Caco-2 (cell line): ENCODE data around the gene UBA6. TPM values are rescaled to one million over a fixed set of nuclear protein-coding genes. Genes with fewer than 3 reads are reported as not detected.

Experiments
- BruUV-seq: library from RNA; stranded (reverse); fragments of 400-500 nt; replicated peaks from 2 replicates; lab custom pipeline; 2021; lab: Mats Ljungman, UMichigan
- CTCF ChIA-PET: fragments of 300-600 bp; sonication (Branson Sonifier 250); formaldehyde crosslinking; loops from one replicate; lab custom pipeline; 2022; ENCODE audit warnings: antibody characterized with exemption; lab: Charles Lee
- POLR2A ChIA-PET: fragments of 300-600 bp; sonication (Branson Sonifier 250); formaldehyde crosslinking; loops from one replicate; lab custom pipeline; 2022; ENCODE audit warnings: antibody characterized with exemption; lab: Charles Lee
- DNase-seq, 2 experiments: peaks; one replicate each; pipeline versions ENCODE4 v3.0.0 to v3.0.0-alpha.2; 2020 to 2022
- H3K27me3 ChIP-seq: replicated peaks from 2 replicates; pipeline ENCODE4 v1.6.0; 2011; ENCODE audit warnings: low read length; ENCODE audit not compliant: control insufficient read depth, insufficient read depth
- H3K36me3 ChIP-seq: 2 replicates; pipeline ENCODE4 v1.5.1; 2011; ENCODE audit warnings: low read length; ENCODE audit not compliant: control insufficient read depth, insufficient read depth
- H3K4me1 ChIP-seq: fragments of 250-450 bp; sonication (Bioruptor Pico); 2 replicates; pipeline ENCODE4 v1.5.1; 2020; ENCODE audit warnings: mild to moderate bottlenecking
- H3K4me3 ChIP-seq: 2 replicates; pipeline ENCODE4 v1.5.1; 2011; ENCODE audit warnings: low read depth, mild to moderate bottlenecking, control low read depth, low read length
- H3K9me3 ChIP-seq: fragments of 250-450 bp; sonication (Bioruptor Pico); 2 replicates; pipeline ENCODE4 v1.5.1; 2020; ENCODE audit warnings: mild to moderate bottlenecking, moderate library complexity
- H3K27ac Mint-ChIP-seq: one replicate; pipeline ENCODE4 v1.8.0; 2022; ENCODE audit warnings: mixed read lengths; ENCODE audit not compliant: unreplicated experiment
- H3K27me3 Mint-ChIP-seq: one replicate; pipeline ENCODE4 v1.8.0; 2022; ENCODE audit warnings: mixed read lengths; ENCODE audit not compliant: insufficient read depth, unreplicated experiment
- H3K36me3 Mint-ChIP-seq: one replicate; pipeline ENCODE4 v1.8.0; 2022; ENCODE audit warnings: mild to moderate bottlenecking, mixed read lengths; ENCODE audit not compliant: insufficient read depth, unreplicated experiment
- H3K4me1 Mint-ChIP-seq: one replicate; pipeline ENCODE4 v1.8.0; 2022; ENCODE audit warnings: low read depth, mixed read lengths; ENCODE audit not compliant: unreplicated experiment
- H3K4me3 Mint-ChIP-seq: one replicate; pipeline ENCODE4 v1.8.0; 2022; ENCODE audit warnings: mild to moderate bottlenecking, moderate library complexity, mixed read lengths; ENCODE audit not compliant: unreplicated experiment
- H3K9me3 Mint-ChIP-seq: one replicate; pipeline ENCODE4 v1.8.0; 2022; ENCODE audit warnings: mixed read lengths; ENCODE audit not compliant: unreplicated experiment
- CTCF ChIP-seq, 2 experiments: fragments of 200-600 bp in 1 of 2; IDR thresholded peaks; 1 replicate in 1 of 2; 2 replicates in 1 of 2; pipeline versions ENCODE4 v1.5.1 to v1.8.0; 2011 to 2022; ENCODE audit warnings: antibody characterized with exemption in 1 of 2, control low read depth in 1 of 2, inconsistent platforms in 1 of 2, low read depth in 1 of 2, low read length in 1 of 2, mild to moderate bottlenecking in 1 of 2, moderate library complexity in 1 of 2; ENCODE audit not compliant: insufficient read depth in 1 of 2, severe bottlenecking in 1 of 2, unreplicated experiment in 1 of 2
- intact Hi-C: fragments of 100-400 bp; cut with micrococcal nuclease; formaldehyde crosslinking; loops from one replicate; pipeline ENCODE4 v1.10.0; 2022; ENCODE audit not compliant: unreplicated experiment
- total RNA-seq: library from RNA; stranded (reverse); gene quantifications from 2 replicates; pipeline ENCODE4 v1.2.3, GENCODE V29; 2022

Gene UBA6
- total RNA-seq, 1 experiment from 2014 or later = 74.6 TPM

DNA sequence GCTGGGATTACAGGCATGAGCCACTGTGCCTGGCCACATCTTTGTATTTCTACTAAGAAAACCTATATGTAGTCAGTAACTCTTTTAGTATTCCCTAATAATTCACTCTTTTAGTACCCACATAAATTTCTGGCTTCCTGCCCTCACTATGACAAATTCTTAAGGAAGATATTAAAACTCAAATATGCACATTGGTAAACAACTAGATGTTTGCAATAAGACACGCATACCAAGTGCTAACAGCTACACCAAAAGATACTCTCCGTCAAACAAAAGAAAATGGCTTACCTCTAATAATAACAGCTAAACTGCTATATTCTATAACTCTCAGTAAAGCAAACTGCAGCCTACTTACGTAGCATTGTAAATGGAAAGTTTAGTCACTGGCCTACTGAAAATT, 6.3 kb downstream of the UBA6 start:
- intact Hi-C loops = no loop called here
- ChIA-PET POLR2A (no interaction called here), CTCF (no interaction called here)
- DNase-seq = no peak
- Histone ChIP-seq H3K36me3 (0 out of 2 replicates have a peak, but pooled peaks cover 2% of the 10 kb centered on the region), H3K4me3 (no peak overlapping the region), H3K4me1 (no peaks in the 10 kb centered on the region), H3K27me3 (no peaks in the 10 kb centered on the region), H3K9me3 (no peaks in the 10 kb centered on the region)
- H3K4me3 Mint-ChIP-seq = no peak overlapping the region
- no peaks in the 10 kb centered on the region for H3K27me3 Mint-ChIP-seq
- H3K27ac Mint-ChIP-seq = no peak overlapping the region
- H3K9me3 Mint-ChIP-seq = no peaks in the 10 kb centered on the region
- TF ChIP-seq CTCF (IDR thresholded peaks at IDR 0.05; ENCODE audit: insufficient read depth in 1 of 2, low read depth in 1 of 2, low read length in 1 of 2, severe bottlenecking in 1 of 2, unreplicated experiment in 1 of 2) = no peak
- H3K36me3 Mint-ChIP-seq = peaks cover 49% of the 10 kb centered on the region
- BruUV-seq = no TSS peak
- peaks cover 15% of the 10 kb centered on the region for H3K4me1 Mint-ChIP-seq

DNA sequence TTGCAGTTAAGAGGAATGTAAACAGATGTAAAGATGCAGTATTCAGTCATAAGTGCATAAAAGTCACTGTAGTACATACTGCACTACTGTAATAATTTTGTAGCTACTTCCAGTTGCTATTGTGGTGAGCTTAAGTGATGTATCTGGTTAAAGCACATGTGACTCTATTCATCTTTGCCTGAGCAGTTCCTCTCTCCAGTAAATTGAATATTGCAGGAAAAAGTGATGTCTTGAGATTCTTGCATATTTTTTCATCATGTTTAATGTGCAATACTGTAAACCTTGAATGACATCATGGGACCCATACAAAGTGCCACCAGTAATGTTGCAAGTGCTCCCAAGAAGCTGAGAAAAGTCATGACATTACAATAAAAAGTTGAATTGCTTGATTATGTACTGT, 9.6 kb downstream of the UBA6 start:
- 0 out of 2 replicates have a peak, but pooled peaks cover 2% of the 10 kb centered on the region for H3K36me3 ChIP-seq
- no peak overlapping the region for H3K27ac Mint-ChIP-seq
- DNase-seq = no peak
- no peak overlapping the region for H3K4me3 ChIP-seq
- peaks cover 45% of the 10 kb centered on the region for H3K36me3 Mint-ChIP-seq
- H3K4me3 Mint-ChIP-seq = no peak overlapping the region
- no peaks in the 10 kb centered on the region for H3K9me3 ChIP-seq
- no peaks in the 10 kb centered on the region for H3K27me3 ChIP-seq
- no peaks in the 10 kb centered on the region for H3K9me3 Mint-ChIP-seq
- no peaks in the 10 kb centered on the region for H3K4me1 ChIP-seq
- BruUV-seq = no TSS peak
- peaks cover 6% of the 10 kb centered on the region for H3K4me1 Mint-ChIP-seq
- no peaks in the 10 kb centered on the region for H3K27me3 Mint-ChIP-seq
- CTCF ChIA-PET = no interaction called here
- intact Hi-C loops = no loop called here
- no peak for TF ChIP-seq CTCF (IDR thresholded peaks at IDR 0.05; ENCODE audit: insufficient read depth in 1 of 2, low read depth in 1 of 2, low read length in 1 of 2, severe bottlenecking in 1 of 2, unreplicated experiment in 1 of 2)
- POLR2A ChIA-PET = no interaction called here

- Histone ChIP-seq H3K9me3 (no peaks in the 10 kb centered on the region), H3K4me1 (no peaks in the 10 kb centered on the region), H3K27me3 (no peaks in the 10 kb centered on the region), H3K4me3 (no peak overlapping the region), H3K36me3 (0 out of 2 replicates have a peak, but pooled peaks cover 2% of the 10 kb centered on the region)
- ChIA-PET CTCF (no interaction called here), POLR2A (no interaction called here)
- no peaks in the 10 kb centered on the region for H3K9me3 Mint-ChIP-seq
- no peak for TF ChIP-seq CTCF (IDR thresholded peaks at IDR 0.05; ENCODE audit: insufficient read depth in 1 of 2, low read depth in 1 of 2, low read length in 1 of 2, severe bottlenecking in 1 of 2, unreplicated experiment in 1 of 2)
- H3K36me3 Mint-ChIP-seq = peaks cover 22% of the 10 kb centered on the region
- H3K27ac Mint-ChIP-seq = no peak overlapping the region
- BruUV-seq = no TSS peak
- peaks cover 6% of the 10 kb centered on the region for H3K4me1 Mint-ChIP-seq
- no peak for DNase-seq
- H3K4me3 Mint-ChIP-seq = no peak overlapping the region
- intact Hi-C loops = no loop called here
- no peaks in the 10 kb centered on the region for H3K27me3 Mint-ChIP-seq
Observed at GRCh38 chr4:67687636-67688035, 13.3 kb downstream of the UBA6 start.
